GM23338 (cell line): Measurements from ENCODE around the gene CDC25C.

Experiments
- CTCF ChIP-seq, 2 experiments: fragments of 200-600 bp in 1 of 2; sonication (generic) in 1 of 2; conservative IDR thresholded peaks; 2 replicates each; pipeline versions ENCODE4 v1.5.1 to v1.6.1; 2016 to 2017; ENCODE audit warnings: antibody characterized with exemption in 2 of 2, low read depth in 2 of 2, mild to moderate bottlenecking in 2 of 2, moderate library complexity in 1 of 2
- POLR2AphosphoS5 ChIP-seq: IDR thresholded peaks from 2 replicates; pipeline ENCODE4 v1.6.1; 2016; ENCODE audit warnings: antibody characterized with exemption, low read depth

GRCh38 chr5:138354387-138354786 is 22.8 kb upstream of the CDC25C start:
- TF ChIP-seq CTCF (conservative IDR thresholded peaks at IDR 0.05; ENCODE audit: low read depth in 2 of 2), result no peak
- no peak for TF ChIP-seq POLR2AphosphoS5
